ENCODE data around the gene B9D1. TPM values are rescaled to one million over a fixed set of nuclear protein-coding genes. Genes with fewer than 3 reads are reported as not detected.
A peak's percentile ranks its signal among the peaks of the same experiment; 100 is the strongest.

B9D1 gene
- total and polyA plus RNA-seq, 2 donors from 2014 or later, result 32.1 to 67.5 TPM

- Histone ChIP-seq H3K27ac (ENCODE audit: low read depth in 2 of 2, low read length in 2 of 2) (no peak overlapping the region), H3K4me1 (ENCODE audit: control insufficient read depth in 2 of 3, insufficient read depth in 2 of 3, low read depth in 1 of 3, low read length in 3 of 3) (no peaks in the 10 kb centered on the region), H3K4me3 (ENCODE audit: low read length in 3 of 3) (no peak overlapping the region), H3K27me3 (ENCODE audit: control insufficient read depth, insufficient read depth, low read length) (no peaks in the 10 kb centered on the region), H3K36me3 (ENCODE audit: control insufficient read depth in 2 of 3, insufficient read depth in 3 of 3, low read length in 3 of 3) (no peaks in the 10 kb centered on the region), H3K9me3 (ENCODE audit: control insufficient read depth in 2 of 3, insufficient read depth in 1 of 3, low read length in 3 of 3) (no peaks in the 10 kb centered on the region), H3K9ac (ENCODE audit: low read length in 3 of 3) (no peak overlapping the region)
- FAIRE-seq, result no peak
- intact Hi-C loops (cut with DNase I), result no loop called here
- peak in 3 of 5 donors; percentile 60 to 79 (median 77) for DNase-seq
- TF ChIP-seq, protein P1, sequence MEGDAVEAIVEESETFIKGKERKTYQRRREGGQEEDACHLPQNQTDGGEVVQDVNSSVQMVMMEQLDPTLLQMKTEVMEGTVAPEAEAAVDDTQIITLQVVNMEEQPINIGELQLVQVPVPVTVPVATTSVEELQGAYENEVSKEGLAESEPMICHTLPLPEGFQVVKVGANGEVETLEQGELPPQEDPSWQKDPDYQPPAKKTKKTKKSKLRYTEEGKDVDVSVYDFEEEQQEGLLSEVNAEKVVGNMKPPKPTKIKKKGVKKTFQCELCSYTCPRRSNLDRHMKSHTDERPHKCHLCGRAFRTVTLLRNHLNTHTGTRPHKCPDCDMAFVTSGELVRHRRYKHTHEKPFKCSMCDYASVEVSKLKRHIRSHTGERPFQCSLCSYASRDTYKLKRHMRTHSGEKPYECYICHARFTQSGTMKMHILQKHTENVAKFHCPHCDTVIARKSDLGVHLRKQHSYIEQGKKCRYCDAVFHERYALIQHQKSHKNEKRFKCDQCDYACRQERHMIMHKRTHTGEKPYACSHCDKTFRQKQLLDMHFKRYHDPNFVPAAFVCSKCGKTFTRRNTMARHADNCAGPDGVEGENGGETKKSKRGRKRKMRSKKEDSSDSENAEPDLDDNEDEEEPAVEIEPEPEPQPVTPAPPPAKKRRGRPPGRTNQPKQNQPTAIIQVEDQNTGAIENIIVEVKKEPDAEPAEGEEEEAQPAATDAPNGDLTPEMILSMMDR (IDR thresholded peaks at IDR 0.05; ENCODE audit: borderline replicate concordance, extremely low read depth, insufficient read depth), result no peak
Measured at GRCh38 chr17:19295473-19296135, 66.9 kb downstream of the B9D1 start.

GRCh38 chr17:19294443-19294842, 68.1 kb downstream of the B9D1 start:
- no peak for FAIRE-seq
- Histone ChIP-seq H3K27me3 (ENCODE audit: control insufficient read depth, insufficient read depth, low read length) (no peaks in the 10 kb centered on the region), H3K4me3 (ENCODE audit: low read length in 3 of 3) (no peak overlapping the region), H3K9ac (ENCODE audit: low read length in 3 of 3) (no peak overlapping the region), H3K9me3 (ENCODE audit: control insufficient read depth in 2 of 3, insufficient read depth in 1 of 3, low read length in 3 of 3) (no peaks in the 10 kb centered on the region), H3K4me1 (ENCODE audit: control insufficient read depth in 2 of 3, insufficient read depth in 2 of 3, low read depth in 1 of 3, low read length in 3 of 3) (peaks cover 0 to 3% (median 0%) of the 10 kb centered on the region in 3 donors), H3K27ac (ENCODE audit: low read depth in 2 of 2, low read length in 2 of 2) (no peak overlapping the region), H3K36me3 (ENCODE audit: control insufficient read depth in 2 of 3, insufficient read depth in 3 of 3, low read length in 3 of 3) (no peaks in the 10 kb centered on the region)
- TF ChIP-seq, protein P1 (IDR thresholded peaks at IDR 0.05; ENCODE audit: borderline replicate concordance, extremely low read depth, insufficient read depth), result no peak
- no peak for DNase-seq
- intact Hi-C loops (cut with DNase I), result no loop called here

Small RNA genes within 50 kb of the gene (microRNA-seq; reads per million reads assigned to microRNA genes)
- 161 reads per million, percentile 59 among the genes with 10 or more reads in this experiment for gene MIR1180

Other genes with a start within 250 kb of the B9D1 start
- 10.7 TPM for gene GRAPL, start 235.1 kb downstream of the B9D1 start, total RNA-seq
- 1.4 TPM for gene GRAPL, start 235.1 kb downstream of the B9D1 start, polyA plus RNA-seq (ENCODE audit: insufficient read depth, low read depth, low replicate concordance)
- 45.4 TPM for gene EPN2, start 125.4 kb downstream of the B9D1 start, total RNA-seq
- gene EPN2, start 125.4 kb downstream of the B9D1 start, polyA plus RNA-seq (ENCODE audit: insufficient read depth, low read depth, low replicate concordance), result 18.0 TPM
- gene MAPK7, start 15.8 kb upstream of the B9D1 start, total RNA-seq, result 36.7 TPM
- gene MAPK7, start 15.8 kb upstream of the B9D1 start, polyA plus RNA-seq (ENCODE audit: insufficient read depth, low read depth, low replicate concordance), result 7.1 TPM
- gene MFAP4, start 24.5 kb upstream of the B9D1 start, total RNA-seq, result 51.1 TPM
- 27.6 TPM for gene MFAP4, start 24.5 kb upstream of the B9D1 start, polyA plus RNA-seq (ENCODE audit: insufficient read depth, low read depth, low replicate concordance)
- 7.3 TPM for gene RNF112, start 48.5 kb upstream of the B9D1 start, total RNA-seq
- 0.99 TPM for gene RNF112, start 48.5 kb upstream of the B9D1 start, polyA plus RNA-seq (ENCODE audit: insufficient read depth, low read depth, low replicate concordance)
- gene SLC47A1, start 171.1 kb upstream of the B9D1 start, total RNA-seq, result 26.0 TPM
- gene SLC47A1, start 171.1 kb upstream of the B9D1 start, polyA plus RNA-seq (ENCODE audit: insufficient read depth, low read depth, low replicate concordance), result 94.8 TPM